Ishikawa (cell line): ENCODE results near the gene C12orf75.

Experiments used
- CEBPB ChIP-seq: IDR thresholded peaks from 2 replicates; pipeline ENCODE4 v1.6.1; 2012
- CREB1 ChIP-seq: IDR thresholded peaks from 2 replicates; pipeline ENCODE4 v1.6.1; 2012; ENCODE audit warnings: low read depth
- EGR1 ChIP-seq: IDR thresholded peaks from 2 replicates; pipeline ENCODE4 v1.6.1; 2012
- EP300 ChIP-seq: IDR thresholded peaks from 2 replicates; pipeline ENCODE4 v1.6.1; 2012; ENCODE audit warnings: borderline replicate concordance
- FOXM1 ChIP-seq: IDR thresholded peaks from 2 replicates; pipeline ENCODE4 v1.6.1; 2012; ENCODE audit warnings: low read depth, borderline replicate concordance
- NFIC ChIP-seq: IDR thresholded peaks from 2 replicates; pipeline ENCODE4 v1.6.1; 2012
- RAD21 ChIP-seq: IDR thresholded peaks from 2 replicates; pipeline ENCODE4 v1.6.1; 2012; ENCODE audit warnings: low read depth
- TAF1 ChIP-seq: IDR thresholded peaks from 2 replicates; pipeline ENCODE4 v1.6.1; 2012; ENCODE audit warnings: low read depth, mild to moderate bottlenecking
- TCF12 ChIP-seq: IDR thresholded peaks from 2 replicates; pipeline ENCODE4 v1.6.1; 2012; ENCODE audit warnings: low read depth
- TEAD4 ChIP-seq: IDR thresholded peaks from 2 replicates; pipeline ENCODE4 v1.6.1; 2012
- USF1 ChIP-seq: IDR thresholded peaks from 2 replicates; pipeline ENCODE4 v1.6.1; 2012
- YY1 ChIP-seq: IDR thresholded peaks from 2 replicates; pipeline ENCODE4 v1.6.1; 2012; ENCODE audit warnings: low read depth
- ZBTB7A ChIP-seq: IDR thresholded peaks from 2 replicates; pipeline ENCODE4 v1.6.1; 2012; ENCODE audit warnings: low read depth
- TF ChIP-seq, protein P1 (sequence below): IDR thresholded peaks from 2 replicates; pipeline ENCODE4 v1.6.1; 2012
- TF ChIP-seq, protein P2 (sequence below): IDR thresholded peaks from 2 replicates; pipeline ENCODE4 v1.6.1; 2012; ENCODE audit warnings: low read depth, mild to moderate bottlenecking

The C12orf75 gene

GRCh38 chr12:105413911-105414487, 83.5 kb downstream of the C12orf75 start:
- TF ChIP-seq, protein P1, sequence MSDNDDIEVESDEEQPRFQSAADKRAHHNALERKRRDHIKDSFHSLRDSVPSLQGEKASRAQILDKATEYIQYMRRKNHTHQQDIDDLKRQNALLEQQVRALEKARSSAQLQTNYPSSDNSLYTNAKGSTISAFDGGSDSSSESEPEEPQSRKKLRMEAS = no peak

DNA sequence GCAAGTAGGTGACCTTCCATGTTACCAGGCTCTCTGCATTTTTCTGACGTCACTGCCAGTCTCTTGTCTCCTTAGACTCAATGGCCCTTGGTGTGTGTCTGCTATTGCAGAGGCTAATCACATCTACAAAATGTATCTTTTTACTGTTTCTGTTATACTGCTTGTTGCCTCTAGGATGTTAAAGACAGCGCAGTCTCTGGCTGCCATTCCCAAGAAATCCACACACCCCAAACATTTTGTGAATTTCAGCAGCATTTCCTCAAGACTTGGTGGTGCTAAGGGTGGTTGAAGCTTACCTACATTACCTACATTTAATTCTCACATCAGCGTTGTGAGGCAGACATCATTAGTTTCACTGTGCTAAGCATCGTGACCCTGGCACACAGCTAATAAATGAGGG, 87.2 kb downstream of the C12orf75 start:
- no peak for TF ChIP-seq YY1
- TF ChIP-seq TAF1 = no peak
- no peak for TF ChIP-seq FOXM1
- no peak for TF ChIP-seq NFIC
- TF ChIP-seq RAD21 = no peak
- TF ChIP-seq EGR1 = no peak
- TF ChIP-seq USF1 = no peak
- no peak for TF ChIP-seq ZBTB7A
- TF ChIP-seq, protein P1 = no peak
- TF ChIP-seq CEBPB = no peak
- no peak for TF ChIP-seq EP300
- TF ChIP-seq, protein P2, sequence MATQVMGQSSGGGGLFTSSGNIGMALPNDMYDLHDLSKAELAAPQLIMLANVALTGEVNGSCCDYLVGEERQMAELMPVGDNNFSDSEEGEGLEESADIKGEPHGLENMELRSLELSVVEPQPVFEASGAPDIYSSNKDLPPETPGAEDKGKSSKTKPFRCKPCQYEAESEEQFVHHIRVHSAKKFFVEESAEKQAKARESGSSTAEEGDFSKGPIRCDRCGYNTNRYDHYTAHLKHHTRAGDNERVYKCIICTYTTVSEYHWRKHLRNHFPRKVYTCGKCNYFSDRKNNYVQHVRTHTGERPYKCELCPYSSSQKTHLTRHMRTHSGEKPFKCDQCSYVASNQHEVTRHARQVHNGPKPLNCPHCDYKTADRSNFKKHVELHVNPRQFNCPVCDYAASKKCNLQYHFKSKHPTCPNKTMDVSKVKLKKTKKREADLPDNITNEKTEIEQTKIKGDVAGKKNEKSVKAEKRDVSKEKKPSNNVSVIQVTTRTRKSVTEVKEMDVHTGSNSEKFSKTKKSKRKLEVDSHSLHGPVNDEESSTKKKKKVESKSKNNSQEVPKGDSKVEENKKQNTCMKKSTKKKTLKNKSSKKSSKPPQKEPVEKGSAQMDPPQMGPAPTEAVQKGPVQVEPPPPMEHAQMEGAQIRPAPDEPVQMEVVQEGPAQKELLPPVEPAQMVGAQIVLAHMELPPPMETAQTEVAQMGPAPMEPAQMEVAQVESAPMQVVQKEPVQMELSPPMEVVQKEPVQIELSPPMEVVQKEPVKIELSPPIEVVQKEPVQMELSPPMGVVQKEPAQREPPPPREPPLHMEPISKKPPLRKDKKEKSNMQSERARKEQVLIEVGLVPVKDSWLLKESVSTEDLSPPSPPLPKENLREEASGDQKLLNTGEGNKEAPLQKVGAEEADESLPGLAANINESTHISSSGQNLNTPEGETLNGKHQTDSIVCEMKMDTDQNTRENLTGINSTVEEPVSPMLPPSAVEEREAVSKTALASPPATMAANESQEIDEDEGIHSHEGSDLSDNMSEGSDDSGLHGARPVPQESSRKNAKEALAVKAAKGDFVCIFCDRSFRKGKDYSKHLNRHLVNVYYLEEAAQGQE = no peak
- TF ChIP-seq CREB1 = no peak
- TF ChIP-seq TEAD4 = no peak
- no peak for TF ChIP-seq TCF12

DNA sequence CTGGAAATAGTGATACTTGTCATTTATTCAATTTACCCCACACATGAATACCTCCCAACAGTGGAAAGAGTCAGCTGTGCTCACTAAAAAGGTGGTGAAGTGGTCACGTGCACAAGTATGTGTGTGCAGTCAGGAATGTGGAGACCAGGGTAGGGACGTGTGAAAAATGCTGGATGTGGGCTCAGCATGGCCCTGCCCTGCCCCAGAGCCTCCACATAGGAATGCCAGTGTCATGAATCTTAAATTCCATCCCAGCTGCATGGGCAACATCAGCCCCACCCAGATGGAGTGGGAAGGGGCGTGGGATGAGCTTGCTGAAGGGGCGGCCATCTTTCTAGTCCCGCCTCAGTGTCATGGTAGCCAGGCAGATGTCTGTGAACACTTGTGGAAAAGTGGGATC, 87.7 kb downstream of the C12orf75 start:
- TF ChIP-seq, protein P1 = 0 out of 2 replicates have a peak, but pooled peaks have one; percentile 17
- TF ChIP-seq TCF12 = peak; percentile 30; the same call in 1 of the 2 replicates
- TF ChIP-seq USF1 = peak; percentile 82
- TF ChIP-seq EGR1 = no peak
- TF ChIP-seq YY1 = 0 out of 2 replicates have a peak, but pooled peaks have one; percentile 33
- TF ChIP-seq TAF1 = no peak
- no peak for TF ChIP-seq FOXM1
- peak; percentile 11; the same call in 1 of the 2 replicates for TF ChIP-seq EP300
- peak; percentile 77 for TF ChIP-seq TEAD4
- TF ChIP-seq CEBPB = no peak
- TF ChIP-seq, protein P2 = no peak

- TF ChIP-seq, protein P2 = no peak
- no peak for TF ChIP-seq CREB1
- TF ChIP-seq CEBPB = no peak
- no peak for TF ChIP-seq NFIC
- TF ChIP-seq EP300 = no peak
- TF ChIP-seq TEAD4 = no peak
- no peak for TF ChIP-seq RAD21
- TF ChIP-seq USF1 = no peak
- no peak for TF ChIP-seq ZBTB7A
- no peak for TF ChIP-seq YY1
- TF ChIP-seq, protein P1 = no peak
- TF ChIP-seq EGR1 = no peak
Observed at GRCh38 chr12:105418821-105419291, 88.4 kb downstream of the C12orf75 start.
